ENCODE data around the gene FN3KRP.

Gene FN3KRP

DNA sequence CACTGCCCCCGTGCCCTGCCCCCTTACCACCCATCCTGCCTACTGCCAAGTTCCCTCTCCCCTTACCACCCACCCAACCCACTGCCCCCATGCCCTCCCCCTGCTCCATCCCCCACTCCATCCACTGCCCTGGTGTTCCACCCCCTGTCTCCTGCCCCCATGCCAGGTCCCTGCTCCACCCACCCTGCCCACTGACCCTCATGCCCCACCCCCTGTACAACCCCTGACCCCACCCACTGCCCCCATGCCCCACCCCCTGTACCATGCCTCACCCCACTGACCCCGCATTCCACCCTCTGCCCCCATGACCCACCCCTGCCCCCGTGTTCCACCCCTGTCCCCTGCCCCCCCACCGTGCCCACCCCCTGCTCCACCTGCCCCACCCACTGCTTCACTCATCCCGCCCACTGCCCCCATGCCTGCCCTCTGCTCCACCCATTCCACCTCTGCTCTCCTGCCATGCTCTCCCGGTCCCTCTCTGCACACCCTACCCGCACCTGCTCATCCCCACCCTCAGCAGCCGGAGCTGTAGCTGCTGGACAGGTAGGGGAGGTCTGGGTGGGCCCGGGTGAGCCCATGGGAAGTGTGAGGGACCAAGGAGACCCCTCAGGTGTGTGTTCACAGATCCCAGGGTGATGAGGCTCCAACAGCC lies 7.4 kb upstream of the FN3KRP start:
- no peaks in the 10 kb centered on the region for H3K36me3 ChIP-seq (replicated peaks; ENCODE audit: low read depth, low read length)
- no peaks in the 10 kb centered on the region for H4K20me1 ChIP-seq (ENCODE audit: insufficient read depth, low read length)
- H2AFZ ChIP-seq (ENCODE audit: low read depth, low read length): no peak overlapping the region
- no peaks in the 10 kb centered on the region for H3K9me3 ChIP-seq (ENCODE audit: insufficient read depth, low read length)
- H3K27me3 ChIP-seq (ENCODE audit: low read depth, low read length): no peaks in the 10 kb centered on the region
- 0 out of 2 replicates have a peak overlapping the region, but pooled peaks have one; percentile 14 for H3K4me3 ChIP-seq (ENCODE audit: low read length)
- H3K4me1 ChIP-seq (ENCODE audit: low read length): peaks cover 22% of the 10 kb centered on the region
- TF ChIP-seq CTCF (IDR thresholded peaks at IDR 0.05; ENCODE audit: low read depth, low read length) (no peak), EZH2phosphoT487 (IDR thresholded peaks at IDR 0.05; ENCODE audit: low read depth) (no peak)
- no peak overlapping the region for H3K9ac ChIP-seq (ENCODE audit: low read length)
- no peaks in the 10 kb centered on the region for H3K79me2 ChIP-seq (ENCODE audit: low read length)
- peak overlapping the region; percentile 42 for H3K4me2 ChIP-seq (ENCODE audit: low read length)
- no peak overlapping the region for H3K27ac ChIP-seq (ENCODE audit: low read length)

GRCh38 chr17:82709676-82710498 lies 6.6 kb upstream of the FN3KRP start:
- Histone ChIP-seq H2AFZ (ENCODE audit: low read depth, low read length) (no peak overlapping the region), H4K20me1 (ENCODE audit: insufficient read depth, low read length) (no peaks in the 10 kb centered on the region), H3K27ac (ENCODE audit: low read length) (no peak overlapping the region), H3K27me3 (ENCODE audit: low read depth, low read length) (no peaks in the 10 kb centered on the region), H3K4me1 (ENCODE audit: low read length) (peaks cover 19% of the 10 kb centered on the region), H3K36me3 (replicated peaks; ENCODE audit: low read depth, low read length) (no peaks in the 10 kb centered on the region), H3K9ac (ENCODE audit: low read length) (no peak overlapping the region), H3K79me2 (ENCODE audit: low read length) (no peaks in the 10 kb centered on the region), H3K4me2 (ENCODE audit: low read length) (peak overlapping the region; percentile 42), H3K4me3 (ENCODE audit: low read length) (0 out of 2 replicates have a peak overlapping the region, but pooled peaks have one; percentile 14), H3K9me3 (ENCODE audit: insufficient read depth, low read length) (no peaks in the 10 kb centered on the region)
- TF ChIP-seq EZH2phosphoT487 (IDR thresholded peaks at IDR 0.05; ENCODE audit: low read depth): no peak
- TF ChIP-seq CTCF (IDR thresholded peaks at IDR 0.05; ENCODE audit: low read depth, low read length): no peak

DNA sequence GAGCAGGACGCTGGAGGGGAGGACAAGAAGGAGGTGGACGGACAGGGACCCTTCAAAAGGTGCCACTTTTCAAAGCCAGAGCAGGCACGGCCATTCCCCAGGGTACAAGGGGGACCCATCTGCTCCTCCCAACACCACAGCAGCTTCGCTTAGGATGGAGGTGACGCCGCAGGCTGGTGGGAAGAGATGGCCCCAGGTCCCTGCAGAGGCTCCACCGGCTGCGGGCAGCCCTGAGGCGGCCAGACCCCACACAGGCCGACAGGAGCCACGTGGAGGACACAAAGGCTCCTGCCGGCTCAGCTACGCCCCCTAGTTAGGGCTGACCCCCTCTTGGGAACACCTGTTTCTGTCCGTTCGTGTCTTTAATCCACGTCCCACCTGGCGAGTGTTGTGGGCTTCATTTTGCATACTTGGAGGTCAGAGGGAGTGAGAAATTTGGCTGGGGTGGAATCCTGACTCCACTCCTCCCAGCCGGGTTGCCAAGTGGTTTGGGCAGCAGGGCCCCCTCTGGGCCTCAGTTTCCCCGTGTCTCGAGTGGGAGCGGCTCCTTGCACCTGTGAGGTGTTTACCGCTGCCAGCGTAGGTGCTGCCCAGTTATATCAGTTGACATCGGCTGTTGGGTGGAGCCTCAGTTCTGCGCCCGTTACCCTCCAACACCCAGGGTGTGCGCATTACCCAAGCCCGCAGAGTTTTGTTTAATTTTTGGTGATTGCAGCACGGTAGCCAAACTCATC lies 5.8 kb upstream of the FN3KRP start:
- H3K36me3 ChIP-seq (replicated peaks; ENCODE audit: low read depth, low read length): no peaks in the 10 kb centered on the region
- no peak overlapping the region for H3K4me3 ChIP-seq (ENCODE audit: low read length)
- no peak overlapping the region for H2AFZ ChIP-seq (ENCODE audit: low read depth, low read length)
- TF ChIP-seq EZH2phosphoT487 (IDR thresholded peaks at IDR 0.05; ENCODE audit: low read depth) (no peak), CTCF (IDR thresholded peaks at IDR 0.05; ENCODE audit: low read depth, low read length) (peak; percentile 13; the same call in 1 of the 2 replicates)
- no peak overlapping the region for H3K4me2 ChIP-seq (ENCODE audit: low read length)
- no peaks in the 10 kb centered on the region for H3K9me3 ChIP-seq (ENCODE audit: insufficient read depth, low read length)
- no peaks in the 10 kb centered on the region for H3K27me3 ChIP-seq (ENCODE audit: low read depth, low read length)
- no peak overlapping the region for H3K9ac ChIP-seq (ENCODE audit: low read length)
- peaks cover 21% of the 10 kb centered on the region for H3K4me1 ChIP-seq (ENCODE audit: low read length)
- no peaks in the 10 kb centered on the region for H4K20me1 ChIP-seq (ENCODE audit: insufficient read depth, low read length)
- H3K79me2 ChIP-seq (ENCODE audit: low read length): no peaks in the 10 kb centered on the region
- H3K27ac ChIP-seq (ENCODE audit: low read length): no peak overlapping the region

Measured in OCI-LY3 (cell line).